B cell (primary cell): Measurements from ENCODE around the gene HPX.

Experiments
- EZH2 ChIP-seq: IDR thresholded peaks from 2 replicates; pipeline ENCODE4 v1.6.1; 2012; ENCODE audit warnings: borderline replicate concordance, low read depth, mild to moderate bottlenecking, moderate library complexity, low read length; ENCODE audit not compliant: insufficient read depth, poor library complexity, severe bottlenecking
- TF ChIP-seq, protein P1 (sequence below): fragments of 200-600 bp; IDR thresholded peaks from one replicate; pipeline ENCODE4 v1.8.0; 2022; ENCODE audit warnings: antibody characterized with exemption, mild to moderate bottlenecking

DNA sequence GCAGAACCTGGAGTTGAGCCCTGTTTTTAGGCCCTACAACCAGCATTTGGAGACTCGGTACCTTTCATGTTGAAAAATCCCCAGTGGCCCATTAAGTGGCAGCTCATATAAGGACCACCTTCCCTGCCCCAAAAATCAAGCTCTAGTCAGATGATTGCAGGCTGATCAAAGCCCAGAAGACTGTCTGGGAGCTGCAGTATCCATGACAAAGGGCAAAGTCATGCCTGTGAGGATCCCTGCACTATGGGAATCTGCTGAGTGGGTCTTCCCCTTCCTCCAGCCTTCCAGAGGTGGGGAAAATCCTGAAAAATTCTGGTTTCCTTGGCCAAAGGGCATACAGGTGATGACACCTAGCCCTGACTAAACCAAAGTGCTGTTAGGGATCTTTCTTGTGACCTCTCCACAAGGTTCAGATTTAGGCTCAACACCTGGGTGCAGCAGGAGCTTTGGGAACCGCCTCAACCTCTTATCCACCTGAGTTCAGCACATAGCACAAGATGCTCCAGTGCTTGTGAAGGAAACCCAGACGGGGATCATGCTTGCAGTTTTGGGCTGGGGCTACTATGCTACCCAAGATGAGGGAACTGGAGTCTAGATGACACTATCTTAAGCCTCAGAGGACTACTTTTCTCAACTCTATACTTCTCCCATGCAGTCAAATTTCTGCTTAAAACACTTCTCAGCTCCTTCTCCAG lies 34.2 kb upstream of the HPX start:
- TF ChIP-seq, protein P1, sequence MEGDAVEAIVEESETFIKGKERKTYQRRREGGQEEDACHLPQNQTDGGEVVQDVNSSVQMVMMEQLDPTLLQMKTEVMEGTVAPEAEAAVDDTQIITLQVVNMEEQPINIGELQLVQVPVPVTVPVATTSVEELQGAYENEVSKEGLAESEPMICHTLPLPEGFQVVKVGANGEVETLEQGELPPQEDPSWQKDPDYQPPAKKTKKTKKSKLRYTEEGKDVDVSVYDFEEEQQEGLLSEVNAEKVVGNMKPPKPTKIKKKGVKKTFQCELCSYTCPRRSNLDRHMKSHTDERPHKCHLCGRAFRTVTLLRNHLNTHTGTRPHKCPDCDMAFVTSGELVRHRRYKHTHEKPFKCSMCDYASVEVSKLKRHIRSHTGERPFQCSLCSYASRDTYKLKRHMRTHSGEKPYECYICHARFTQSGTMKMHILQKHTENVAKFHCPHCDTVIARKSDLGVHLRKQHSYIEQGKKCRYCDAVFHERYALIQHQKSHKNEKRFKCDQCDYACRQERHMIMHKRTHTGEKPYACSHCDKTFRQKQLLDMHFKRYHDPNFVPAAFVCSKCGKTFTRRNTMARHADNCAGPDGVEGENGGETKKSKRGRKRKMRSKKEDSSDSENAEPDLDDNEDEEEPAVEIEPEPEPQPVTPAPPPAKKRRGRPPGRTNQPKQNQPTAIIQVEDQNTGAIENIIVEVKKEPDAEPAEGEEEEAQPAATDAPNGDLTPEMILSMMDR, result no peak
- TF ChIP-seq EZH2, result no peak
